Iris pigment epithelial cell (primary cell): ENCODE data around the gene TSPAN7.

Source experiments
- DNase-seq: peaks from one replicate; pipeline ENCODE4 v3.0.0-alpha.2; 2011; ENCODE audit warnings: low read depth

The TSPAN7 gene

DNA sequence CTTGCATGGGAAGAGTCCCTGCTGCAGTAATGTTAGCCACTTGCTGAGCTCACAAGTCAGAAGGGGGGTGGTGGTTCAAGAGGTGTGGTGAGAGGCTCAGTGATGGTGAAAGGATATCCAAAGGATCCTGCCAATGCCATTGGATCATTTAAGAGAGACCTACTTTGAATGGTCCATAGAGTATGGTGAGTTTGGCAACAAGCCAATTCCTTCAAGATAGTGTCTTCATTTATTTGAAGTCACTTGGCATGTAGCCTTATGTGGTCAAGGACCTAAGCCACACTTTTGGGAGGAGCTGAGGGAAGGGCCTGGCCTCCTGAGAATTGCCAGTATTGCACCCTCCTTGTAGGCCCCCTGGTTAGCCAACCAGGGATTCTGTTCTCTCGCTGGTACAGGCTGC is 87.9 kb downstream of the TSPAN7 start:
- DNase-seq, result no peak

DNA sequence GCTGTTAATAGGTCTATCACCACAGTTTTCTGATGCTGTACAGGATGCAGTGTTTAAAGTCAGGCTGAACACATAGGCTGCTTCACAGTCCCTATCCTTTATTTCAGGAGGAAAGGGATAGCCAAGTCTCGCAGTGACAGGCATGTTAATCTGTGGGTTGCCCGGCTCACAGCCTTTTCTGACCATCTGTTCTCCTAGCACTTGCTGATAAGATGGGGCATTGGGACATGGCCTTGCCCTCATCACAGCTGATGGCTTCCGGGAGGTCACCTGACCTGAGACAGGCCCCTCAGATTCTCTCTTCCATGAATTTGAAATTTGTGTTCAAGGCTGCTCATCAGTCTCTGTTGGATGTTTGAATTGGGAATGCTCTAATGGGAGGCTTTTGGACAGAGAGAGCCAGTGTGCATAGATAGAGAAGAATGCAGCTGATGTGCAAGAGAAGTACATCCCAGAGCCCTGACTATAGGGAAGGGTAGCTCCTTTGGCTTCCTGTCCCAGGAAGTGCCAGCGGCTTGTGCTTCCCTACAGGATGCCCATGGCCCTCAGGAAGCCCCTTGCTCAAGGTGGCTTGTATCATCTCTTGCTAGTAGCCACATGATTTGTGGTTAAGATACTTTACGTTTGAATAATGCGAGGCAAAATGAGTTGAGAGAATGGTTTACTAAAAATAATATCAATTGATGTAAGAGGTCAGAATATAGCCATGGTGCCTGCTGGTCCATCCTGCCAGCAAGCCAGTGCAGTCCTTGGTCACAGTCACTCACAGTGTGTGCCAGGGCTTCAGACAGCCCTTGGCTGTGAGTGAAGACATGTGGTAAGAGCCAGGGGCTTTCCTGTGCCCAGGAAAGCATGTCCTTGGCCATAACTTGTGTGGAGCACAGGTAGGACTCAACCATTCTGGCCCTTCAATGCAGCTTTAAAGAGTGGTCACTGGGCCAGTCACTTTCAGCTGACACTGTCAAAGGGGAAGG is 88.6 kb downstream of the TSPAN7 start:
- DNase-seq, result no peak

DNA sequence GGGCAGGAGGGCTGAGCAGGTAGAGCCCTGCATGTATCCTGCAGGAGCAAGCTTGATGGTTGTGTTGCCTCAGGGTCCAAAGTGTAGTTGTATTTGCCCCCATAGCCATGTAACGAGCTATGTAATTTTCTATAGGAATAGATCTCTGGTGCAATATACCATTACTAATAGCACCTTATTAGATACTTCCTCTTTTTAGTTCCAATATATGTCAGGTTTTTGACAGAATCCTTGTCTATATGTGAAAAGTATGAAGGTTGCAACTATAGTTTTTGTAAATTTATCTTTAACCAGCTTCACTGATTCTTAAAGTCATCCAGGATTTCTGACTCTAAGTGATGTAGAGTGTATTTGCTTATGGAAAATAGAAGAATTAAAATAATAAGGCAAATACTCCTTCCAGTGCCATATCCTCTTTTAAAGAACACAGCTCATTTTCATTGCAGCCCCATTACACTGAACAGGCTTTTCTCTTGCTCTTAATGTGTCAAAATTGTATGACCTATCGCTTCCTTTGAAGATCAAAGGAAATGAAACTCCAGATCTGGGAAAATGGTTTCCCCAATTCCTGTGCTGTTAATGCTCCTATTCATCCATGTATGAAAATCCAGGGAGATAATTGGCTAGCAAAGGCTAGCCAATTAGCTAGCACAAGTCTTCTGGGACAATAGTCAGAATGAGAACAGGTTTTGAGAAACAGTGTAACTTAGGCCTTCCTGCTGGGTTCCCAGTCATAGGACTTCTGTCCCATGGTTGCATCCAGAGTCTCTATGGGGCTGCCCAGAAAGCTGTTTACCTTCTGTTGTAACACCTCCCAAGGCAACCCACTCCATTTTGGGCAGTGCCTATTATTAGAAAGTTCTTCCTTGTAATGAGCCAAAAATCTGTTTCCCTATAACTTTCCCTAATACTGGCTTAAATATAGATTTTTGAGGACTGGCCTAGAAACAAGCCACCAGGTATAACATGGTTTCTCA is 90.6 kb downstream of the TSPAN7 start:
- DNase-seq, result no peak

DNA sequence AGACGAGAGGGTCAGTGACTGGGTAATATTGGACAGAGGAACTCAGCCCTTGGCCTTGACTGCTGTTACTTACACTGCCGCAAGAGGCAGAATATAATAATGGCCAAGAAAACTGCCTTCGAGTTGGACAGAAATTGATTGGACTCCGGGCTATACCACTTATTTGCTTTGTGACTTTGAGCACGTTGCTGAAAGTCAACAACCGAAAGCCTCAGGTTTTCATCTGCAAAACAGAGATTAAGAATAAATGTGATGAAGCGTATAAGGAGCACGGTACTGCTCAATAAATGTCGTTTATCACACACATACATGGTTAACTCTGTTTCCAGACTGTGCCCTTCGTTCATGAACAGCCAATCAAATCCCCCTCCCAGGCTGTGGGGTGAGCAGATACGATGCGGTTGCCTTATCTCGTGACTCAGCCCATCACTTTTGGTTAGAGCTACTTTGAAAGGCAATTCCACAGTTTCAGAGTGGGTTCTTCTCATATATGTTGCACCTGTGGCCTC is 91.6 kb downstream of the TSPAN7 start:
- no peak for DNase-seq

DNA sequence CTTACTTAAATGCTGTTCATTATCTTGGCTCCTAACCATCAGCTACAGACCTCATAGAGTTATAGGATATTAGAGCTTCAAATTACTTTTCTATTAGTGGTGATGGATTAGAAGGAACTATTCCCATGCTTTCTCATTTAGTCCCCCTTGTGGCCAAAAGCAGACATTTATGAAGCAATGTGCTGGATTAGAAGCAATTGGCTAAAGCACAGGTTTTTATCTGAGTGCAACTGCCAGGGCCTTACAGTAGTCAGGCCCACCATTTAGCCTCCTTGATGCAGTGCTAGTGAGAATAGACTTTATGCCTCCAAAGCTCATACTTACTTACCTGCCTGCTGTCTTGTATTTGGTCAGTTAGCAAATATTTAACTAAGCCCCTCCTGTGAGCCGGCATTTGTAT is 93.0 kb downstream of the TSPAN7 start:
- DNase-seq, result peak; percentile 40

DNA sequence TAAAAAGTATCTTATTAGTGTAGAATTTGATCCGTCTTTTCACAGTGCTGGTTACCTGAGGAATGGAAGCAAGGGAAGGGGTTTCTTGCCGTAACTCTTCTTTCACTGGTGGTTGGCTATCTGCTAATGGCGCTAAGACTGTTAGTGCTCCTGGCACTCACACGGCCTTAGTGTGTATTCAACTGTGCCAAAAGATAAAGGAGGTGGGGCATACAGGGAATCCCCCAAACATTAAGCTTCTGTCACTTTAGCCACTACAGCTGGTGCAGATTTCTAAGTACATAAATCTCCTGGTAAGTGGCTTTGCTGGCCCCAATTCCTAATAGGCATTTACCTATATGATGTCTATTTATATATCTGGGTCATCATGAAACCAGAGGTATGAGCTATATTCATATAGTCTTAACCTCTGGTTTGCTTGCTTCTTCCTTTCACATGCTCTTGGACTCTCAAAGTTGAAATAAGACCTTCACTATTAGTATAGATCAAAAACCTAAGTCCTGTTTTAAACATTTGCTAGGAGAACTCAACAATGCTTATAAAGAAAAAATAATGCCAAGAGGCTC is 95.1 kb downstream of the TSPAN7 start:
- DNase-seq, result no peak

DNA sequence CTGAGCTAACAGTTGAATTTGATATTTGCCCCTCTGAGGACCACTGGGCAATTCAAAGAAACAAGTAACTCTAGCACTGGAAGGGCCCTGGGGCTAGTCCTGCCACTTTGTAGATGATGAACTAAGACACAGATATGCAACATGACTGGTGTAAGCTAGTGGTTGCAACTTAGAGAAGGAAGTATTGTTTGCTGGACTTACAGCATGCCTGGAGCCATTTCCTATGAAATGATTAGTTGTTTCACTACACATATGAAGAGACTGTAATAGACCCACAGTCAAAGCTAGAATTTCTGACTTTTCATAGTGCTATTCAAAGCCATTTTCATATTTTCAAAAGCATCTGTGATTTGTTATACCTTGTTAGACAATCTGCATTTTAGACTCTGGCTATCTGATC is 96.2 kb downstream of the TSPAN7 start:
- DNase-seq, result no peak

DNA sequence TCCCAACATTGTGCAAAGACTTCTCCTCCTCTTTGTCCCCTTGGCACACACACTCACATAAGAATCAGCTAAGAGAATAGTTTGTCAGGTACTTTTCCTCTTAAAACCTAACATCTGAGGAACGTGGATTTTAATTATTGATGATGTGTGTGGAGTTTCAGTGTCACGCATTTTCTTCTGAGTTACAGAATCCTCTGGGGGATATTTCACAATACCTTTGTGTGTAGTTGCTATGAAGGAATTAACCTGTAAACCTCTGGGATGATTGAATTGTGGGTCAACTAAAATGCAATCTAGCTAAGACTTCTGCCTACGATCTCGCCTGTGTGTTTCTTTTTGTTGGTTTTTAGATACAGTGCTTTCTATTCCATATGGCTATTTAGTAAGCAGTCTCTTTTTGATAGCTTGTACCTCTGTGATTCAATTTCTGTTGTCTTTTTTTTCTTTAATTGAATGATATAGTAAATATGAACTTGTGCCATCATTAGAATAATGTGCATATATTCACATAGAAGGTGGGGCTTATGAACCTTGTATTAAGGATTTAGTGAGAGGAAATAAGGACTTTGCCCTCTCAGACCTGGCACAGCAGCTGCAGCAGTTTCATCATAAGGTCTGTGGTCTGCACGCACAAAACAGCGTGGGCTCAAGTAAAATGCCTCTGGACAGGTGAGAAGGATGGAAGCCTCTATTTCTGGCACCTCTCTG is 99.2 kb downstream of the TSPAN7 start:
- no peak for DNase-seq

DNA sequence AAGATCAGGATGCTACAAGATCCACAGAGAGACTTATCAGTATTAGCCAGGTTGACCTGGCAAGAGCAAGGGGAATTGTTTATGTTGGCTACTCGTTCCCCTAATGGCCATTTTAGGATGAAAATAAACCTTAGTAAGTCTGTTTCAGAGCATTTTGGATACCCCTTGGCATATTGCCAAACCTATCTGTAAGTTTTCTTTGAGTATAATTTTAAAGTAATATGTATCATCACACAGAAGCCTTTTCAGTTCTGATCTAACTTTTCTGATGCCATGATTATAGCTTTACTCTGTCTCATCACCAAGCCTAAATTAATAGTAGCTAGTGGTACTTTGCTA is 99.7 kb downstream of the TSPAN7 start:
- no peak for DNase-seq

DNA sequence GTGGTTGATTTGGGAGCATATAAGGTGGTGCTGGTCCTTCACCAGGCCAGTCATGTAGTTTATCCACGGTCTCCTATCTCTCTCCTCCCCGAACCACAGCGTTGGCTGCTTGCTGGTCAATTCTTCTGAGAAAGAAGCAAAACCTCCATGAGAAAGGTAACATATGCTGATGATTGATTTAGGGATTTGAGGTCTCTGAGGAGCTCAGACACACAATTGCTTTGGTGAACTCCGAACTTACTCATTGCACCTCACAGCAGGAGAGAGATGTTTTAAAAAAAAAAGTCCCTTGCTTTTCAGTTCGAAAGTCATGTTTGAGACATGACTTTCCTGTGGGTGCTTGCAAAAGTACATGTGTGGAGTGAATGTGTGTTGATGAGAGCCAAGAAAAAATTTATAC is 100.2 kb downstream of the TSPAN7 start:
- no peak for DNase-seq

DNA sequence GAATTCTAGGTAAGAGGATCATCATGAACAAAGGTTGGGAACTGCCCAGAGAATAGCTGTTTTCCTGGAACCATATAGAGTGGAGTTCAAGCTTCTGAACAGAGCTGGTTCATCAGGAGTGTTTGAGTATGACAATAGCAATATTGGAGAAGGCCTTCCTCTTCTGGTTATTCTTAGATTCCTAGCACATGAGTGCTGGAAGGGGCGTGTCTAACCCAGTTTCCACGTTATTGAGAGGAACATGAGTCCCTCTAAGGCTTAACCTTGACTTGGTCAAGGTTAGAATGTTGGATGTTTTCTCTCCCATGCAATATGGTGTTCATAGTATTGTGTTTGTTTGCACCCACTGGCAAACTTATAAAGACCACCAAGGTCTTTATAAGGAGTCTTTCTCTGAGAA is 101.3 kb downstream of the TSPAN7 start:
- DNase-seq, result no peak

DNA sequence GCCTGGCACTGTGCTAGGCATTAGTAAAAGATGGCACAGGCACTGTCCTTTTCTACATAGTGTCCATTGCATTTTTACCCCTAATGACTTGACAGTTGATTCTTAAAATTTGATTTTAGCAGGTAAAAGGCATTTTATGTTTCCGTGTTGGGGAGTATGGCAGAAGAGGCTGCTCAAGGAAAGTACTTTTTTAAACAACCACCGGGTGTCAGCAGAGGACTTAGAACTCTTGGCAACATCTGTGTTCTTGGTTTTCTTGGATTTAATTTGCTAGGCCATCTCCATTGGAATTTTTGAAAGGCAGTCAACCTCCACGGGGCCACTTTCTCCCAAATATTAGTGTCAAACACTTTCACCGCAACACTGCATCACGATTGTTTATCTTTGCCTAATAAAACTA is 102.9 kb downstream of the TSPAN7 start:
- DNase-seq, result peak; percentile 54

DNA sequence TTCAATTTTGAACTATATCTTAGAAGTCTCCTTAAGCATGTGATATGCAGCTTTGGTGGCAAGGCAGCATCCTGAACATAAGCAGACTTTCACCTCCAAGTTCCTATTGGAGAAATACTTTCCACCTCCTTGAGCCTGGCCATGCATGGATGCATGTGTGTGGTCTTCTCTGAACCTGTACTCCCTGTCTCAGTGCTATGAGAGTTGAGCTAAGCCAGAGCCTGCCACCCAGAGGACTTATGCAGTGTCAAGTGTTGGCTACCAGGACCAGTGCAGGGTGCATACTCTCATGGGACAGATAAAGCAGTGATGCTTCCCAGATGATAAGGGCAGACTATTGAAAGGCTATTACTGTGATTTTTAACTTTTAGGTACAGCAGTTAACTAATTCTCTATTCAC is 105.6 kb downstream of the TSPAN7 start:
- DNase-seq, result no peak

DNA sequence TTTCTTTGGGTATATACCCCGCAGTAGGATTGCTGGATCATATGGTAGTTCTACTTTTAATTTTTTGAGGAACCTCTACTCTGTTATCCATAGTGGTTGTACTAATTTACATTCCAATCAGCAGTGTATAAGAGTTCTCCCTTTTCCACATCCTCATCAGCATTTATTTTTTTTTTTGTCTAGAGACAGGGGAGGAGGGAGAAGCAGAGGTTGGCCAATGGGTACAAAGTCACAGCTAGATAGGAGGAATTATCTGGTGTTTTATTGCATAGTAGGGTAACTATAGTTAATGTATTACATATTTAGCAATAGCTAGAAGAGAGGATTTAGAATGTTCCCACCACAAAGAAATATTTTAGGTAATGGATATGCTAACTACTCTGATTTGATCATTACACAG is 107.4 kb downstream of the TSPAN7 start:
- DNase-seq, result no peak

DNA sequence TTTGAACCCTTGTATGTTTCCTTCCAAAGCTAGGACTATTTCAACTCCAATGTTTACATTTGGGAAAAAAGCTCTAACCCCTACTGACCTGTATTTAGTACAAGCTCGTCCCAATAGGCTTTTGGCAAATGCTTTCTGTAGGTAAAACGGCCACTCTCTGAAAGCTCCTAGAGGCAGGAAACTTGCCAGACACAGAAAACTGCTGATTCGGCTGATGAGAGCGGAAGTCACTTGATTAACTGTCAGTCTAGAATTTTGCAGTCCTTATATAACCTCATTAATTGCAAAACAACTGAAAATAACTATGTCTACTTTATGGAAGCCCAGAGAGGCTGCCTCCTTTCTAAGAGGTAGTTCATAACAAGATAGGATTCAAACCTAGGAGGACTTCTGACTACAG is 108.1 kb downstream of the TSPAN7 start:
- DNase-seq, result no peak

DNA sequence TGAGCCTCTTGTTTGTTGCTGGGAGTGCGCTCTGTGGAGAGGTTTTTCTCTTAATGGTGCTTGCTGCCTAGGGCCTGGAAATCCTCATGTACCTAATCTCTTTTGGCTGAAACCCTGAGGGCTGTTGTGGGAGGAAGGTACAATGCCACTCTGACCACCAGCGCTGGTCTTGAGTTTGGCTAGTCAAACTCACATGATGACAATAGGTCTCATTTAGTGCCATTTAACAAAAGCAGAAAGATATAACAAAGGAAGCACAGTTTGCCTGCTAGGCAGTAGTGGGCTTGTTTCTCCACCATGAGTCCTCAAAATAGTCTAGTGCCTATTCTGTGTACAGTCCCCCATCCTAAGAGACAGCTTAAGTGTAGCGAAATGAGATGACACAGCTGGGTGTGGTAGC is 111.3 kb downstream of the TSPAN7 start:
- DNase-seq, result no peak

DNA sequence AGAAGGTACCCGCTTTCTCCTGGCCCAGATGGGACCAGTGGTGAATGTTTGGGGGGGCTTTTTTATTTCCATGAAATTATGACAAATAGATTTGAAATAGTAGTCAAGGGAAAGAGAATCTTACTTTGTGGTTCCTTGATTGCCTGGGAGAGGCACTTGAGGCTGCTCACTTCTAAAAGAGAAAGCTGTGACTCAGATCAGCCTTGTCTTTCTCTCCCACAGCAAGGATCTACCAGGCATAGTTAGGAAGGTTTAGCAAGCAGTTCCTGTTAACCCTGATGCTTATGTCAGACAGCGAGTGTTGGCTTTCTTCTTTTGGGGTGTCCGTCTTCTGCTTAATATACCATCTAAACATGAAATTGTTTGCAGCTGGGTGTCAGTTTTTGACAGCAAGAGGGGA is 114.5 kb downstream of the TSPAN7 start:
- no peak for DNase-seq

DNA sequence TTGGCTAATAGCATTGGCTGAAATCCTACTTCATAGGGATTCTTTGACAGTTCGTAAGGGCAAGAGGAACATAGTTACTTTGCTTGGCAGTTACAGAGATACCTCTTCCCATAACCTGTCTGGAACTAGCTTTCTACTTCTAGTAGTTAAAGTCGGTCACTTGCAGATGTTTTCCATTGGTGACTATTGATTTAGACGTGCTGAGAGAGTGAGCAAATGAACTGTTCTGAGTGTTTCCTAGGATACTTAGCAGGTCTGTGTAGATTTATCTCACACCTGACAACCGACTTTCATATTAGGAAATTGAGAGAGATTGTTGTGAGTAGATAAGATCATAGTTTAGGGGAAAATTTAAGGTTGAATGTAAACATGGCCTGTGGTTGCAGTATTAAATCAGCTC is 116.8 kb downstream of the TSPAN7 start:
- no peak for DNase-seq

DNA sequence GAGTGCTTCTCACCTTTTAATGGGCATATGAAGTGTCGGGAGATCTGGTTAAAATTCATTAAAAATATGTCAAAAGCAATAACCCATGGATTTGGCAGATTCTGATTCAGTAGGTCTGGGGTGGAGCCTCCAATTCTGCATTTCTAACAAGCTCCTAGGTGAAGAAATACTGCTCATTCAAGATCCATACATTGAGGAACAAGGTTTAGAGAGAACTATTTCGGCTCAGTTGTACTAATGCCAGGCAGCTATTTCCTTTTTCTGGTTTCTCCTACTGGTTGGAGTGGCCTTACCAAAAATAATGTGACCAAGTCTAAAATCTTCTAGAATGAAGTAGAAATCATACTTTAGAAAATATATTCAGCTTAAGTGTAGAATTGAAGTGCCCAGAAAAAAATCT is 117.5 kb downstream of the TSPAN7 start:
- DNase-seq, result no peak

DNA sequence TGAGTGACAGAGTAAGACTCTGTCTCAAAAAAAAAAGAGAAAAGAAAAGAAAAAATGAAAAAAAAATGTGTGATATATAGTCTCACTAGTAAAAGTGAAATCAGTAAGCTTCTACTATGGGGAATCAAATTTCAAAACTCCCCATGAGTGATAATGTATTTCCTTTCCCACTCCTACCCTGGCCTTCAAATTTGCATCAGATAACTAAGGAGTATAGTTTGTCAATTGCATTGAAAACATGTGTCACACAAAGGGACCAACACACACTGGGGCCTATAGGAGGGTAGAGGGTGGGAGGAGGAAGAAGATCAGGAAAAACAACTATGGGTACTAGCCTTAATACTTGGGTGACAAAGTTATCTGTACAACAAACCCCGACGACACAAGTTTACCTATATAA is 118.4 kb downstream of the TSPAN7 start:
- no peak for DNase-seq

DNA sequence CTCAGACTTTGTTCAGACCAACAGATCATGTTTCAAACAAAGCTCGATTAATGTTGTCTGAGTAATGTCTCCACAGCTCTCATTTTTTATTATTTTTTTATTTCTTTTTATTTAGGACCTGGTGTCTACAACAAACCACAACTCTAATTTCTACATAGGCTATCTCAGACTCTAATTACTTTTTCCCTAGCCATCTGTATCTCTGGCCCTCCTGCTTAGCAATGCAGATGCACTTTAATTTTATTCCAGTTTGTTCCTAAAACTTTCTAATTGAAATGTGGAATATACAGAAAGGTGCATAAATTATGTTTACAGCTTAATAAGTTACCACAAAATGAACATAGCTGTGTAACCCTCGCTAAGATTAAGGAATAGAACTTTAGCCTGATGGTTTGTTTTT is 120.8 kb downstream of the TSPAN7 start:
- DNase-seq, result no peak

DNA sequence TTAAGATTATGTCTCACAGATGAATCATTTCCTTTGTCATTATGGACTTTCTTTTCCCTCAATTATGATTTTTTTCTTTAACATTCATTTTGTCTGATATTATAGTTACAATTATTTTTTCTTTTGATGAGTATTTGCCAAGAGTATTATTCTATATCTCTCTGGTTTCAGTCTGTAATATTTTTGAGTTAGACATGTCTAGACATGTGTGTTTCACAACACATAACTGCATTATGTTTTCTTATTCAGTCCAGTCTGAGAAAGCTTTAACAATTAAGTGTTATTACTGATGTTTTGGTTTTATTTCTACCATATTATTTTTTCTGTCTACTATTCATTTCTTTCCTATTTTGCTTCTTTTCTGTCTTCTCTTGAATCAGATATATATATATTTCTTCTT is 131.6 kb downstream of the TSPAN7 start:
- DNase-seq, result peak; percentile 3
